Measurements from ENCODE around the gene TFDP2. TPM values are rescaled to one million over a fixed set of nuclear protein-coding genes. Genes with fewer than 3 reads are reported as not detected.

The TFDP2 gene
- total and polyA plus RNA-seq, 2 of the 8 experiments (the other 6 are each of a cell fraction or from before 2014, with no cell fraction given) = 41.1 to 119 TPM

- TF ChIP-seq SIN3A (conservative IDR thresholded peaks at IDR 0.05 in 1 of 2, IDR thresholded peaks at IDR 0.05 in 1 of 2; ENCODE audit: low read depth in 1 of 2, low read length in 2 of 2) (no peak), SP4 (IDR thresholded peaks at IDR 0.05; ENCODE audit: low read length) (no peak), SUZ12 (IDR thresholded peaks at IDR 0.05; ENCODE audit: low read length) (no peak), CTBP2 (IDR thresholded peaks at IDR 0.05; ENCODE audit: borderline replicate concordance, insufficient read depth, insufficient read length, low read length) (no peak), GABPA (IDR thresholded peaks at IDR 0.05; ENCODE audit: borderline replicate concordance, insufficient read depth, low read length) (no peak), HDAC6 (IDR thresholded peaks at IDR 0.05; ENCODE audit: low read depth, low read length) (no peak)
Measured at GRCh38 chr3:142098964-142099363, 50.4 kb downstream of the TFDP2 start (continued).

All from H1 (cell line).